Peyer's patch (tissue), 4 donors: ENCODE measurements around the gene IGF2BP2.

Experiments
- POLR2A ChIP-seq, 2 donors: fragments of 450-650 bp; IDR thresholded peaks; one replicate each; pipeline ENCODE4 v1.5.1; 2017; ENCODE audit warnings: antibody characterized with exemption in 2 of 2, mild to moderate bottlenecking in 2 of 2, moderate library complexity in 2 of 2
- TF ChIP-seq, protein P1 (sequence below), 6 experiments: fragments of 450-650 bp in 4 of 6; fragments of 200-600 bp in 2 of 6; sonication (generic) in 1 of 6; IDR thresholded peaks; one replicate each; pipeline ENCODE4 v1.5.1; 2017 to 2019; ENCODE audit warnings: antibody characterized with exemption in 6 of 6, mild to moderate bottlenecking in 3 of 6, moderate library complexity in 1 of 6

DNA sequence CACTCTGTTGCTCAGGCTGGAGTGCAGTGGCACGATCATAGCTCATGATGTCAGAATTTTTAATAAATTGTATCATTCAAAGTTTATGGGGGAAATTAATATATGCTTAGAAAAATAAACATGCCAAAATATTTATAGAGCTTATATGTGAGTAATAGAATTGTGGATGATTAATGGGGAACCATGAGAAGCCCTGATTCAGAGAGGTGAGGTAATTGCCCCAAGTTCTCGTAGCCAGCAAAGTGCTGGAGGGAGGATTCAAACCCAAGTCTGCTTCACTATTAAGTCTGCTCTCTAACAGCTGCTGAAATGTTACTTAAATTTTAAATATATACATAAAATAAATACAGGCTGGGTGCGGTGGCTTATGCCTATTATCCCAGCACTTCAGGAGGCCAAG lies 26.2 kb upstream of the IGF2BP2 start:
- TF ChIP-seq, protein P1, sequence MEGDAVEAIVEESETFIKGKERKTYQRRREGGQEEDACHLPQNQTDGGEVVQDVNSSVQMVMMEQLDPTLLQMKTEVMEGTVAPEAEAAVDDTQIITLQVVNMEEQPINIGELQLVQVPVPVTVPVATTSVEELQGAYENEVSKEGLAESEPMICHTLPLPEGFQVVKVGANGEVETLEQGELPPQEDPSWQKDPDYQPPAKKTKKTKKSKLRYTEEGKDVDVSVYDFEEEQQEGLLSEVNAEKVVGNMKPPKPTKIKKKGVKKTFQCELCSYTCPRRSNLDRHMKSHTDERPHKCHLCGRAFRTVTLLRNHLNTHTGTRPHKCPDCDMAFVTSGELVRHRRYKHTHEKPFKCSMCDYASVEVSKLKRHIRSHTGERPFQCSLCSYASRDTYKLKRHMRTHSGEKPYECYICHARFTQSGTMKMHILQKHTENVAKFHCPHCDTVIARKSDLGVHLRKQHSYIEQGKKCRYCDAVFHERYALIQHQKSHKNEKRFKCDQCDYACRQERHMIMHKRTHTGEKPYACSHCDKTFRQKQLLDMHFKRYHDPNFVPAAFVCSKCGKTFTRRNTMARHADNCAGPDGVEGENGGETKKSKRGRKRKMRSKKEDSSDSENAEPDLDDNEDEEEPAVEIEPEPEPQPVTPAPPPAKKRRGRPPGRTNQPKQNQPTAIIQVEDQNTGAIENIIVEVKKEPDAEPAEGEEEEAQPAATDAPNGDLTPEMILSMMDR (IDR thresholded peaks at IDR 0.05): no peak
- TF ChIP-seq POLR2A (IDR thresholded peaks at IDR 0.05): no peak
